BLaER1 (cell line): ENCODE data around the gene USP11.
"Not testable (repeated sequence)": the region's sequence is repeated elsewhere in the genome, so short reads cannot be mapped to it uniquely, and the experiment has no call there.

Experiments
- H3K27ac ChIP-seq: shearing (Covaris generic); formaldehyde crosslinking; 2 replicates; pipeline ENCODE4 v1.8.1; 2022
- H3K27me3 ChIP-seq: shearing (Covaris generic); formaldehyde crosslinking; 2 replicates; pipeline ENCODE4 v1.8.1; 2022
- H3K36me3 ChIP-seq: shearing (Covaris generic); formaldehyde crosslinking; 2 replicates; pipeline ENCODE4 v1.8.1; 2022
- H3K4me1 ChIP-seq: shearing (Covaris generic); formaldehyde crosslinking; 2 replicates; pipeline ENCODE4 v1.8.1; 2022
- H3K4me2 ChIP-seq: shearing (Covaris generic); formaldehyde crosslinking; 2 replicates; pipeline ENCODE4 v1.8.1; 2022
- H3K4me3 ChIP-seq: shearing (Covaris generic); formaldehyde crosslinking; 2 replicates; pipeline ENCODE4 v1.8.1; 2022
- H3K9ac ChIP-seq: shearing (Covaris generic); formaldehyde crosslinking; 2 replicates; pipeline ENCODE4 v1.8.1; 2022
- H3K9me3 ChIP-seq: shearing (Covaris generic); formaldehyde crosslinking; 2 replicates; pipeline ENCODE4 v1.8.1; 2022
- H4K20me1 ChIP-seq: shearing (Covaris generic); formaldehyde crosslinking; 2 replicates; pipeline ENCODE4 v1.8.1; 2022
- Cebpa-rat ChIP-seq: shearing (Covaris generic); IDR thresholded peaks from 2 replicates; pipeline ENCODE4 v1.8.1; 2022

USP11 gene

GRCh38 chrX:47266643-47267042, 33.8 kb downstream of the USP11 start:
- H3K9ac ChIP-seq = no peak overlapping the region
- H3K4me3 ChIP-seq = no peak overlapping the region
- H3K27me3 ChIP-seq = peaks cover 60% of the 10 kb centered on the region
- no peak for TF ChIP-seq Cebpa-rat
- no peak overlapping the region for H3K4me2 ChIP-seq
- no peaks in the 10 kb centered on the region for H3K4me1 ChIP-seq
- H3K9me3 ChIP-seq = no peaks in the 10 kb centered on the region
- no peak overlapping the region for H3K27ac ChIP-seq
- no peaks in the 10 kb centered on the region for H3K36me3 ChIP-seq
- H4K20me1 ChIP-seq = no peaks in the 10 kb centered on the region; the same call in 1 of the 2 replicates

- Histone ChIP-seq H3K27me3 (peaks cover 65% of the 10 kb centered on the region), H3K4me3 (no peak overlapping the region), H3K9me3 (no peaks in the 10 kb centered on the region), H3K4me1 (no peaks in the 10 kb centered on the region), H3K36me3 (no peaks in the 10 kb centered on the region), H3K27ac (no peak overlapping the region), H3K9ac (no peak overlapping the region), H3K4me2 (no peak overlapping the region), H4K20me1 (no peaks in the 10 kb centered on the region)
- TF ChIP-seq Cebpa-rat = no peak
Observed at GRCh38 chrX:47272013-47272408, 39.2 kb downstream of the USP11 start.

- Histone ChIP-seq H4K20me1 (no peaks in the 10 kb centered on the region), H3K9ac (no peak overlapping the region), H3K4me3 (no peak overlapping the region), H3K27ac (no peak overlapping the region), H3K4me1 (no peaks in the 10 kb centered on the region), H3K9me3 (no peaks in the 10 kb centered on the region), H3K36me3 (no peaks in the 10 kb centered on the region), H3K4me2 (no peak overlapping the region), H3K27me3 (peaks cover 74% of the 10 kb centered on the region)
- no peak for TF ChIP-seq Cebpa-rat
Observed at GRCh38 chrX:47273011-47273730, 40.4 kb downstream of the USP11 start.

- no peak for TF ChIP-seq Cebpa-rat
- no peaks in the 10 kb centered on the region for H3K9me3 ChIP-seq
- peaks cover 79% of the 10 kb centered on the region for H3K27me3 ChIP-seq
- no peak overlapping the region for H3K27ac ChIP-seq
- H3K4me1 ChIP-seq = no peaks in the 10 kb centered on the region
- H3K4me3 ChIP-seq = no peak overlapping the region
- H3K4me2 ChIP-seq = no peak overlapping the region
- H3K36me3 ChIP-seq = no peaks in the 10 kb centered on the region
- no peak overlapping the region for H3K9ac ChIP-seq
- no peaks in the 10 kb centered on the region for H4K20me1 ChIP-seq
Observed at GRCh38 chrX:47278691-47279090, 45.9 kb downstream of the USP11 start.

GRCh38 chrX:47283015-47283771, 50.4 kb downstream of the USP11 start:
- Histone ChIP-seq H3K9me3 (no peaks in the 10 kb centered on the region), H3K9ac (no peak overlapping the region), H3K27me3 (peaks cover 79% of the 10 kb centered on the region), H4K20me1 (no peaks in the 10 kb centered on the region), H3K36me3 (no peaks in the 10 kb centered on the region), H3K4me3 (no peak overlapping the region), H3K4me1 (no peaks in the 10 kb centered on the region), H3K4me2 (no peak overlapping the region), H3K27ac (no peak overlapping the region)
- TF ChIP-seq Cebpa-rat = no peak

GRCh38 chrX:47284616-47285015, 51.8 kb downstream of the USP11 start:
- peaks cover 83% of the 10 kb centered on the region for H3K27me3 ChIP-seq
- H3K4me2 ChIP-seq, H3K36me3 ChIP-seq, H3K27ac ChIP-seq, H3K9ac ChIP-seq, H3K4me3 ChIP-seq, H3K9me3 ChIP-seq, H4K20me1 ChIP-seq, H3K4me1 ChIP-seq: not testable (repeated sequence)

- H3K27ac ChIP-seq = no peak overlapping the region
- no peak overlapping the region for H3K4me3 ChIP-seq
- H3K36me3 ChIP-seq = no peaks in the 10 kb centered on the region
- TF ChIP-seq Cebpa-rat = no peak
- no peaks in the 10 kb centered on the region for H3K4me1 ChIP-seq
- H3K27me3 ChIP-seq = peaks cover 85% of the 10 kb centered on the region
- H3K9me3 ChIP-seq = no peaks in the 10 kb centered on the region
- H3K4me2 ChIP-seq = no peak overlapping the region
- no peaks in the 10 kb centered on the region for H4K20me1 ChIP-seq
- no peak overlapping the region for H3K9ac ChIP-seq
Observed at GRCh38 chrX:47285836-47286320, 53.1 kb downstream of the USP11 start.

GRCh38 chrX:47293106-47293505, 60.3 kb downstream of the USP11 start:
- TF ChIP-seq Cebpa-rat = no peak
- peaks cover 25% of the 10 kb centered on the region for H3K9me3 ChIP-seq

GRCh38 chrX:47296766-47297365, 64.1 kb downstream of the USP11 start:
- H3K4me2 ChIP-seq = no peak overlapping the region

More at GRCh38 chrX:47293106-47293505, 60.3 kb downstream of the USP11 start:
- no peak overlapping the region for H3K27ac ChIP-seq
- H3K4me1 ChIP-seq = no peaks in the 10 kb centered on the region
- no peak overlapping the region for H3K4me3 ChIP-seq
- no peak overlapping the region for H3K9ac ChIP-seq
- H4K20me1 ChIP-seq = no peaks in the 10 kb centered on the region
- no peaks in the 10 kb centered on the region for H3K36me3 ChIP-seq
- H3K4me2 ChIP-seq = no peak overlapping the region
- peaks cover 66% of the 10 kb centered on the region for H3K27me3 ChIP-seq

GRCh38 chrX:47297874-47298273, 65.1 kb downstream of the USP11 start:
- H3K9me3 ChIP-seq = peaks cover 22% of the 10 kb centered on the region
- H4K20me1 ChIP-seq = no peaks in the 10 kb centered on the region
- H3K27ac ChIP-seq = no peak overlapping the region
- no peaks in the 10 kb centered on the region for H3K36me3 ChIP-seq
- H3K9ac ChIP-seq = no peak overlapping the region
- H3K4me2 ChIP-seq = no peak overlapping the region
- H3K4me3 ChIP-seq = no peak overlapping the region
- H3K27me3 ChIP-seq = peaks cover 35% of the 10 kb centered on the region
- H3K4me1 ChIP-seq = no peaks in the 10 kb centered on the region
- no peak for TF ChIP-seq Cebpa-rat

More at GRCh38 chrX:47296766-47297365, 64.1 kb downstream of the USP11 start:
- Histone ChIP-seq H3K9me3 (peaks cover 25% of the 10 kb centered on the region), H3K9ac (no peak overlapping the region), H3K4me3 (no peak overlapping the region), H3K36me3 (no peaks in the 10 kb centered on the region), H3K27me3 (peaks cover 36% of the 10 kb centered on the region), H4K20me1 (no peaks in the 10 kb centered on the region), H3K27ac (no peak overlapping the region), H3K4me1 (no peaks in the 10 kb centered on the region)
- no peak for TF ChIP-seq Cebpa-rat
